Endothelial cell of umbilical vein (primary cell): Measurements from ENCODE around the gene FADS2.

Experiments used
- CTCF ChIP-seq, 2 donors: IDR thresholded peaks; 1 replicate in 1 of 2; 2 replicates in 1 of 2; pipeline ENCODE4 v1.5.1; 2011; ENCODE audit warnings: low read length in 2 of 2, mild to moderate bottlenecking in 2 of 2, moderate library complexity in 2 of 2, control low read depth in 1 of 2, inconsistent platforms in 1 of 2, low read depth in 1 of 2; ENCODE audit not compliant: insufficient read depth in 1 of 2; ENCODE audit errors: extremely low read depth in 1 of 2
- EZH2 ChIP-seq: IDR thresholded peaks from 2 replicates; pipeline ENCODE4 v1.6.1; 2012; ENCODE audit warnings: borderline replicate concordance, low read depth, mild to moderate bottlenecking, moderate library complexity, low read length, inconsistent platforms; ENCODE audit not compliant: severe bottlenecking
- MAX ChIP-seq: IDR thresholded peaks from 2 replicates; pipeline ENCODE4 v1.6.1; 2011; ENCODE audit not compliant: insufficient read depth, insufficient read length
- MYC ChIP-seq: IDR thresholded peaks from one replicate; pipeline ENCODE4 v1.6.1; 2011; ENCODE audit warnings: mild to moderate bottlenecking, low read depth, low read length
- POLR2A ChIP-seq: IDR thresholded peaks from 2 replicates; pipeline ENCODE4 v1.6.1; 2012; ENCODE audit warnings: low read depth, mild to moderate bottlenecking, control low read depth, low read length
- POLR2AphosphoS5 ChIP-seq: IDR thresholded peaks from 2 replicates; pipeline ENCODE4 v1.6.1; 2012; ENCODE audit warnings: low read depth, mild to moderate bottlenecking, control low read depth, low read length, moderate library complexity; ENCODE audit not compliant: insufficient read depth

GRCh38 chr11:61880454-61880853, 52.4 kb downstream of the FADS2 start:
- no peak for TF ChIP-seq CTCF (IDR thresholded peaks at IDR 0.05; ENCODE audit: extremely low read depth in 1 of 2, insufficient read depth in 1 of 2, low read depth in 1 of 2, low read length in 2 of 2)
- TF ChIP-seq POLR2A = no peak
- TF ChIP-seq EZH2 = no peak
- TF ChIP-seq MAX = no peak
- no peak for TF ChIP-seq MYC
- no peak for TF ChIP-seq POLR2AphosphoS5
